HG03575 (cell line): ENCODE data around the gene RIMKLB.
"Not testable (repeated sequence)": the region's sequence is repeated elsewhere in the genome, so short reads cannot be mapped to it uniquely, and the experiment has no call there.

Source experiments
- ATAC-seq: cut with Tn5 transposase; IDR thresholded peaks from one replicate; pipeline ENCODE4 v1.9.1; 2021; ENCODE audit not compliant: unreplicated experiment, insufficient number of reproducible peaks, low FRiP score; ENCODE audit errors: extremely low read depth

The RIMKLB gene

DNA sequence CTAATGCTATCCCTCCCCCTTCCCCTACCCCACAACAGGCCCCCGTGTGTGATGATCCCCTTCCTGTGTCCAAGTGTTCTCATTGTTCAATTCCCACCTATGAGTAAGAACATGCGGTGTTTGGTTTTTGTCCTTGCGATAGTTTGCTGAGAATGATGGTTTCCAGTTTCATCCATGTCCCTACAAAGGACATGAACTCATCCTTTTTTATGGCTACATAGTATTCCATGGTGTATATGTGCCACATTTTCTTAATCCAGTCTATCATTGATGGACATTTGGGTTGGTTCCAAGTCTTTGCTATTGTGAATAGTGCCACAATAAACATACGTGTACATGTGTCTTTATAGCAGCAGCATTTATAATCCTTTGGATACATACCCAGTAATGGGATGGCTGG lies 62.3 kb downstream of the RIMKLB start:
- ATAC-seq: not testable (repeated sequence)

GRCh38 chr12:8762701-8763100 lies 64.9 kb downstream of the RIMKLB start:
- ATAC-seq: not testable (repeated sequence)

GRCh38 chr12:8766121-8766520 lies 68.3 kb downstream of the RIMKLB start:
- ATAC-seq: not testable (repeated sequence)

- no peak for ATAC-seq
Measured at GRCh38 chr12:8770499-8770898, 72.7 kb downstream of the RIMKLB start.

DNA sequence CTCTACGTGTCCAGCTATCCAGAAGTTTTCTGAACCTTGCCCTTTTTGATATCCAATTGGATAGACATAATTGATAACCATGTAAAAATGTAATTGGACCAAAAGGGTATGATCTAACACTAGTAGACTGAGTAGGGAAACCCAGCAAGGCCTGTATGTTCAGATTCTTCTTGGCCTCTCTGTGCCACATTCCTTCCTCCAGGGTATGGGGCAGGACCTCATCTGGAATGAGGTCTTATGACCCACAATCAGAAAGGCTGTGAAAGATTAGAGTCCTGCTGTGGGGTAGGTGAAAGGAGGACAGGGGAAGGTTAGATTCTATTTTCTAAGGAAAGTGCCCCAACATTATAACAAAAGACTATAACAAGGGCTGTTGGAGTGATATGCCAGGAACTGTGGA lies 73.3 kb downstream of the RIMKLB start:
- no peak for ATAC-seq

DNA sequence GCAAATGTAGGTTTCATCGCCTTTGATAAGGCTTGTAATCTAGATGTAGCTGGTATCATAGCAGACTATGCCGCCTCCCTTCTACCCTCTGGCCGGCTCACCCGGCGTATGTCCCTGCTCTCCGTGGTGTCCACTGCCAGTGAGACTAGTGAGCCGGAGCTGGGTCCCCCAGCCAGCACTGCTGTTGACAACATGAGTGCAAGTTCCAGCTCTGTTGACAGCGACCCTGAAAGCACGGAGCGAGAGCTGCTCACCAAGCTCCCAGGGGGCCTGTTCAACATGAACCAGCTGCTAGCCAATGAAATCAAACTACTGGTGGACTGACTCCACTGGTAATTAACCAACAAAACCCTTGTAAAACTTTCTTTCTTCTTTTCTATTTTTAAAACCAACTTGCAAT lies 75.7 kb downstream of the RIMKLB start:
- no peak for ATAC-seq

GRCh38 chr12:8779281-8779680 lies 81.5 kb downstream of the RIMKLB start:
- no peak for ATAC-seq

GRCh38 chr12:8779862-8780261 lies 82.1 kb downstream of the RIMKLB start:
- no peak for ATAC-seq

GRCh38 chr12:8780389-8780788 lies 82.6 kb downstream of the RIMKLB start:
- ATAC-seq: no peak

DNA sequence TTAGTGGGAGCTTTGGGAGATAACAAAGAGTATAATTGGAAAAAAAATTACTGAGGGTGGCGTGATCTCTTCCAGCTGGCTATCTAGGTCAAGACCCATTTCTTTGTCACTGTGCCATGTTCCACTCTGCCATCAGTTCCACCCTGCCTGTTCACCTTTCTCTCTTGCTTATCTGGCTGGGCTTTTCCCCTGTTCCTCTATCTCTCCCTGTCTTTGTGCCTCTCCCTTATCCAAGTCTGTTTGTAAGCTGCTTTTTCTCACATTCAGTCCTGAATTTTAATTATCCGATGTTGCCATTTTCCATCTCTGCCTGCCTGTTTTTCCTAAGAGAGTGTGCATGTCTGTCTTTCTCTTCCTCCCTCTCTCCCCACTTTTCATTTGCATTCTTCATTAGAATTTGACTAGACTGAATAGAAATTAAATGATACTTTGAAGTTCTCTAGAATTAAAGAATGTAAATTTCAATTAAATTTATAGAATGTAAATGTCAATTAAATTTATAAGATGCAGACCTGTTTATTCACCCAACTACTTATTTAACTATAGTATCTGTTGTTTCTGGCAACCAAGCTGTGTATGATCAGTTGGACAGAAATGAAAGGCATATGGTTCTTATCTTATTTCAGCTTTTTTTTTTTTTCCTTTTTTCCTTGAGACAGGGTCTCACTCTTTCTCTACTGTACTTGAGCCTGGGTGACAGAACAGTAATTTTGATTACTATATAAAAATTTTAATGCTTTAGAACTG lies 83.8 kb downstream of the RIMKLB start:
- ATAC-seq: no peak

GRCh38 chr12:8784290-8784888 lies 86.6 kb downstream of the RIMKLB start:
- no peak for ATAC-seq

GRCh38 chr12:8785499-8785898 lies 87.7 kb downstream of the RIMKLB start:
- no peak for ATAC-seq

DNA sequence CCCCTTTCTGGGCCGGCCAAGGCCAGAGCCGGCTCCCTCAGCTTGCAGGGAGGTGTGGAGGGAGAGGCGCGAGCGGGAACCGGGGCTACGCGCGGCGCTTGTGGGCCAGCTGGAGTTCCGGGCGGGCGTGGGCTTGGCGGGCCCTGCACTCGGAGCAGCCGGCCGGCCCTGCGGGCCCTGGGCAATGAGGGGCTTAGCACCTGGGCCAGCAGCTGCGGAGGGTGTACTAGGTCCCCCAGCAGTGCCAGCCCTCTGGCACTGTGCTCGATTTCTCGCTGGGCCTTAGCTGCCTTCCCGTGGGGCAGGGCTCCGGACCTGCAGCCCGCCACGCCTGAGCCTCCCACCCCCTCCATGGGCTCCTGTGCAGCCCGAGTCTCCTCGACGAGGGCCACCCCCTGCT lies 89.4 kb downstream of the RIMKLB start:
- ATAC-seq: not testable (repeated sequence)

GRCh38 chr12:8788706-8789105 lies 90.9 kb downstream of the RIMKLB start:
- not testable (repeated sequence) for ATAC-seq

DNA sequence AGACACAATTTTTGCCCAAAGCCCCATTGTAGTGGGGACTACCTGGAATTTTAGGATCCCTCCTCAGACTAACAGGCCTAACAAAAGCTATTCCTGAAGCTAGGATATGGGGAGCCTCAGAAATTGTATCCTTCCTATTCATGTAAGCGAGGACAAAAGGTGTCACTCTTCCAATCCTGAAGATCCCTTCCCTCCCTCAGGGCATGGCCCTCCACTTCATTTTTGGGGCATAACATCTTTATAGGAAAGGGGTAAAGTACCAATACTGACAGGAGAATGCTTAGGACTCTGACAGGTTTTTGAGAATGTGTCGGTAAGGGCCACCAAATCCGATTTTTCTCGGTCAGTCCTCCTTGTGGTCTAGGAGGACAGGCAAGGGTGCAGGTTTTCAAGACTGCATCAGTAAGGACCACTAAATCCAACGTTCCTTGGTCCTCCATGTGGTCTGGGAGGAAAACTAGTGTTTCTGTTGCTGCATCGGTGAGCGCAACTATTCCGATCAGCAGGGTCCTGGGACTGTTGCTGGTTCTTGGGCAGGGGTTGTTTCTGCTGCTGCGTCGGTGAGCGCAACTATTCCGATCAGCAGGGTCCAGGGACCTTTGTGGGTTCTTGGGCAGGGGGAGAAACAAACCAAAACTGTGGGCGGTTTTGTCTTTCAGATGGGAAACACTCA lies 91.7 kb downstream of the RIMKLB start:
- ATAC-seq: not testable (repeated sequence)

GRCh38 chr12:8793226-8793625 lies 95.4 kb downstream of the RIMKLB start:
- not testable (repeated sequence) for ATAC-seq

DNA sequence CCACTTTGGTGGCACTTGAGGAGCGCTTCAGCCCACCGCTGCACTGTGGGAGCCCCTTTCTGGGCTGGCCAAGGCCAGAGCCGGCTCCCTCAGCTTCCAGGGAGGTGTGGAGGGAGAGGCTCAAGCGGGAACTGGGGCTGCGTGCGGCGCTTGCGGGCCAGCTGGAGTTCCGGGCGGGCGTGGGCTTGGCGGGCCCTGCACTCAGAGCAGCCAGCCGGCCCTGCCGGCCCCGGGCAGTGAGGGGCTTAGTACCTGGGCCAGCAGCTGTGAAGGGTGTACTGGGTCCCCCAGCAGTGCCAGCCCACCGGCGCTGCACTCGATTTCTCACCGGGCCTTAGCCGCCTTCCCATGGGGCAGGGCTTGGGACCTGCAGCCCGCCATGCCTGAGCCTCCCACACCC lies 96.8 kb downstream of the RIMKLB start:
- ATAC-seq: not testable (repeated sequence)

DNA sequence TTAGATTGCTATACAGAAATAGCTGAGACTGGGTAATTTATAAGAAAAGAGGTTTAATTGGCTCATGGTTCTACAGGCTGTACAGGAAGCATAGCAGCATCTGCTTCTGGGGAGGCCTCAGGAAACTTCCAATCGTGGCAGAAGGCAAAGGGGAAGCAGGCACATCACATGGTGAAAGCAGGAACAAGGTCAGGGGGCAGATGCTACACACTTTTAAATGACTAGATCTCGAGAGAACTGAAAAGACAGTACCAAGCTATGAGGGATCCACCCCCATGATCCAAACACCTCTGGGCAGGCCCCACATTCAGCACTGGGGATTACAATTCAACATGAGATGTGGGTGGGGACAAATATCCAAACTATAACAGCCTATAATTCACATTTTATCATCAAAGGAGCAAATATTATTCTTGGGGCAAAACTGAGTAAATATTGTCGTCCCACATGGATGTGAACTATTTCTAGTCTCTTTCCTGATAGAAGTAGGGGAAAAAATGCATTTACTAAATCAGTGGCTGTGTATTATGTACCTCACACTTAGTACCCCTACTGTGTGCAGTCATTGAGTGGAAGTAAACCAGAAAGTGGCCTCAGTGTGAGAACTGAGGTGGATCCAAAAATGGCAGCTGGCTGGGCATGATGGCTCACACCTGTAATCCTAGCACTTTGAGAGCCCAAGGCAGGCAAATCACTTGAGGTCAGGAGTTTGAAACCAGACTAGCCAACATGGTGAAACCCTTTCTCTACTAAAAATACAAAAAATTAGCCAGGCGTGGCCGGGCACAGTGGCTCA lies 99.2 kb downstream of the RIMKLB start:
- no peak for ATAC-seq

DNA sequence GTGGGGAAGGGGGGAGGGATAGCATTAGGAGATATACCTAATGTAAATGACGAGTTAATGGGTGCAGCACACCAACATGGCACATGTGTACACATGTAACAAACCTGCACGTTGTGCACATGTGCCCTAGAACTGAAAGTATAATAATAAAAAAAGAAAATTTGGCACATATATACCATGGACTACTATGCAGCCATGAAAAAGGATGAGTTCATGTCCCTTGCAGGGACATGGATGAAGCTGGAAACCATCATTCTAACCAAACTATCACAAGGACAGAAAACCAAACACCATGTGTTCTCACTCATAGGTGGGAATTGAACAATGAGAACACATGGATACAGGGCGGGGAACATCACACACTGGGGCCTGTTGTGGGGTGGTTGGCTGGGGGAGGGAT lies 103.4 kb downstream of the RIMKLB start:
- not testable (repeated sequence) for ATAC-seq
